IMR-90 (cell line): ENCODE data around the gene ZFP57. TPM values are rescaled to one million over a fixed set of nuclear protein-coding genes. Genes with fewer than 3 reads are reported as not detected.

Experiments
- ATAC-seq: fragments of 200-7000 bp; cut with Tn5 transposase; 2 replicates; pipeline ENCODE4 v1.9.1; 2020; ENCODE audit warnings: low read depth, mild to moderate bottlenecking, moderate library complexity
- BruUV-seq: library from RNA; stranded (reverse); fragments of 400-500 nt; replicated peaks from 2 replicates; lab custom pipeline; 2021; lab: Mats Ljungman, UMichigan
- CTCF ChIA-PET: fragments of 300-600 bp; formaldehyde crosslinking; extraction: SDS; loops from one replicate; lab custom pipeline; 2021; ENCODE audit warnings: antibody characterized with exemption; lab: Yijun Ruan, JAX
- POLR2A ChIA-PET: fragments of 300-600 bp; sonication (Branson Sonifier 250); formaldehyde crosslinking; loops from one replicate; lab custom pipeline; 2022; ENCODE audit warnings: antibody characterized with exemption; ENCODE audit not compliant: unreplicated experiment; lab: Charles Lee
- DNase-seq: peaks from one replicate; pipeline ENCODE4 v3.0.0; 2013
- H2AFZ ChIP-seq: replicated peaks from 2 replicates; pipeline ENCODE3; 2013; ENCODE audit warnings: low read length, mild to moderate bottlenecking; ENCODE audit not compliant: poor library complexity
- H2AK5ac ChIP-seq: 2 replicates; pipeline ENCODE4 v1.6.1; 2013; ENCODE audit warnings: low read depth, low read length, inconsistent platforms
- H2AK9ac ChIP-seq: replicated peaks from 2 replicates; pipeline ENCODE3; 2013; ENCODE audit warnings: mild to moderate bottlenecking, low read depth, low read length, moderate library complexity; ENCODE audit not compliant: poor library complexity
- H2BK120ac ChIP-seq: 2 replicates; pipeline ENCODE4 v1.6.1; 2013; ENCODE audit warnings: low read depth, low read length, inconsistent platforms
- H2BK15ac ChIP-seq: 3 replicates; pipeline ENCODE4 v1.6.1; 2013; ENCODE audit warnings: low read depth, low read length, inconsistent platforms
- H2BK20ac ChIP-seq: 2 replicates; pipeline ENCODE4 v1.6.1; 2013; ENCODE audit warnings: low read depth, mild to moderate bottlenecking, inconsistent platforms, low read length, moderate library complexity
- H2BK5ac ChIP-seq: 2 replicates; pipeline ENCODE4 v1.6.1; 2013; ENCODE audit warnings: mild to moderate bottlenecking, low read depth, low read length, inconsistent platforms; ENCODE audit not compliant: poor library complexity, severe bottlenecking
- H3K14ac ChIP-seq: replicated peaks from 2 replicates; pipeline ENCODE4 v1.6.1; 2013; ENCODE audit warnings: low read depth, low read length, inconsistent platforms
- H3K18ac ChIP-seq: 2 replicates; pipeline ENCODE4 v1.6.1; 2013; ENCODE audit warnings: low read depth, low read length, control low read depth
- H3K23ac ChIP-seq: 2 replicates; pipeline ENCODE4 v1.6.1; 2013; ENCODE audit warnings: low read depth, low read length, inconsistent platforms
- H3K27ac ChIP-seq: 2 replicates; pipeline ENCODE4 v1.5.1; 2013; ENCODE audit warnings: mild to moderate bottlenecking, control low read depth, low read length; ENCODE audit not compliant: insufficient read depth
- H3K27me3 ChIP-seq: 2 replicates; pipeline ENCODE4 v1.6.1; 2013; ENCODE audit warnings: low read length; ENCODE audit not compliant: control insufficient read depth, insufficient read depth
- H3K36me3 ChIP-seq: 2 replicates; pipeline ENCODE4 v1.6.1; 2013; ENCODE audit warnings: low read length, mixed read lengths; ENCODE audit not compliant: control insufficient read depth, insufficient read depth
- H3K4ac ChIP-seq: 2 replicates; pipeline ENCODE4 v1.6.1; 2013; ENCODE audit warnings: low read depth, low read length, inconsistent platforms
- H3K4me1 ChIP-seq: 2 replicates; pipeline ENCODE4 v1.6.1; 2013; ENCODE audit warnings: low read length, mixed read lengths; ENCODE audit not compliant: control insufficient read depth, insufficient read depth
- H3K4me2 ChIP-seq: 2 replicates; pipeline ENCODE4 v1.6.1; 2013; ENCODE audit warnings: low read depth, mild to moderate bottlenecking, control low read depth, low read length, moderate library complexity
- H3K4me3 ChIP-seq: 2 replicates; pipeline ENCODE4 v1.5.1; 2013; ENCODE audit warnings: low read depth, mild to moderate bottlenecking, control low read depth, low read length, moderate library complexity; ENCODE audit not compliant: insufficient read depth
- H3K56ac ChIP-seq: 2 replicates; pipeline ENCODE4 v1.6.1; 2013; ENCODE audit warnings: low read length, inconsistent platforms; ENCODE audit not compliant: insufficient read depth; ENCODE audit errors: extremely low read depth
- H3K79me1 ChIP-seq, 2 experiments: 2 replicates each; pipeline ENCODE4 v1.6.1; 2013; ENCODE audit warnings: low read length in 2 of 2, inconsistent platforms in 1 of 2, low read depth in 1 of 2
- H3K9ac ChIP-seq: 2 replicates; pipeline ENCODE4 v1.6.1; 2013; ENCODE audit warnings: low read depth, low read length, control low read depth
- H3K9me1 ChIP-seq: 2 replicates; pipeline ENCODE4 v1.6.1; 2013; ENCODE audit warnings: low read length, inconsistent platforms; ENCODE audit not compliant: insufficient read depth
- H3K9me3 ChIP-seq: 2 replicates; pipeline ENCODE4 v1.6.1; 2013; ENCODE audit warnings: low read length; ENCODE audit not compliant: control insufficient read depth, insufficient read depth
- H4K20me1 ChIP-seq: 2 replicates; pipeline ENCODE4 v1.6.1; 2013; ENCODE audit warnings: low read length, inconsistent platforms; ENCODE audit not compliant: insufficient read depth
- H4K5ac ChIP-seq: 2 replicates; pipeline ENCODE4 v1.6.1; 2013; ENCODE audit warnings: mild to moderate bottlenecking, low read depth, low read length, control low read depth
- H4K8ac ChIP-seq, 2 experiments: 2 replicates each; pipeline ENCODE4 v1.6.1; 2013; ENCODE audit warnings: low read depth in 2 of 2, low read length in 2 of 2, control low read depth in 1 of 2, inconsistent platforms in 1 of 2
- H4K91ac ChIP-seq: 2 replicates; pipeline ENCODE4 v1.6.1; 2013; ENCODE audit warnings: low read depth, low read length, inconsistent platforms; ENCODE audit not compliant: insufficient read depth
- CEBPB ChIP-seq: IDR thresholded peaks from 2 replicates; pipeline ENCODE4 v1.6.1; 2012; ENCODE audit warnings: low read depth, low read length, improper control_type of control experiment
- ELK1 ChIP-seq: fragments of 150-350 bp; IDR thresholded peaks from 2 replicates; pipeline ENCODE4 v1.6.1; 2016; ENCODE audit warnings: low read depth, mild to moderate bottlenecking, low read length, moderate library complexity, borderline replicate concordance
- FOS ChIP-seq: fragments of 150-350 bp; IDR thresholded peaks from 2 replicates; pipeline ENCODE4 v1.6.1; 2016; ENCODE audit warnings: low read depth, low read length
- MAFK ChIP-seq: IDR thresholded peaks from 2 replicates; pipeline ENCODE4 v1.6.1; 2012; ENCODE audit warnings: low read depth, low read length, improper control_type of control experiment
- MAZ ChIP-seq: IDR thresholded peaks from 2 replicates; pipeline ENCODE4 v1.6.1; 2012; ENCODE audit warnings: low read depth, mild to moderate bottlenecking, low read length, improper control_type of control experiment, moderate library complexity, borderline replicate concordance
- MXI1 ChIP-seq: IDR thresholded peaks from 2 replicates; pipeline ENCODE4 v1.6.1; 2012; ENCODE audit warnings: low read depth, mild to moderate bottlenecking, low read length, moderate library complexity, borderline replicate concordance
- NFE2L2 ChIP-seq: fragments of 150-350 bp; IDR thresholded peaks from 2 replicates; pipeline ENCODE4 v1.6.1; 2016; ENCODE audit warnings: low read depth, mild to moderate bottlenecking, low read length
- RCOR1 ChIP-seq: IDR thresholded peaks from 2 replicates; pipeline ENCODE4 v1.6.1; 2012; ENCODE audit warnings: mild to moderate bottlenecking, low read length, improper control_type of control experiment; ENCODE audit not compliant: insufficient replicate concordance
- RFX5 ChIP-seq: IDR thresholded peaks from 2 replicates; pipeline ENCODE4 v1.8.0; 2012; ENCODE audit warnings: low read depth, mild to moderate bottlenecking, low read length, moderate library complexity
- SMC3 ChIP-seq: fragments of 150-350 bp; IDR thresholded peaks from 2 replicates; pipeline ENCODE4 v1.6.1; 2016; ENCODE audit warnings: low read depth, mild to moderate bottlenecking, antibody characterized with exemption, low read length, moderate library complexity
- USF2 ChIP-seq: fragments of 150-350 bp; IDR thresholded peaks from 2 replicates; pipeline ENCODE4 v1.6.1; 2017; ENCODE audit warnings: mild to moderate bottlenecking, antibody characterized with exemption, low read length, low read depth
- WGBS, 2 experiments: methylation state at CpG; one replicate each; pipeline versions ENCODE4 v1.1.5 to v1.1.7; 2013; ENCODE audit warnings: missing lambda C conversion rate in 2 of 2; ENCODE audit not compliant: insufficient read length in 1 of 2; ENCODE audit errors: extremely low coverage in 2 of 2; 5-methylcytosine and 5-hydroxymethylcytosine counted together
- dilution Hi-C: fragments of 300-500 bp; cut with HindIII; formaldehyde crosslinking; loops from one replicate; pipeline ENCODE4 v1.14.3; 2018; ENCODE audit warnings: low sequenced_read_pairs; ENCODE audit not compliant: unreplicated experiment
- in situ Hi-C: fragments of 300-500 bp; cut with MboI; formaldehyde crosslinking; loops from 3 replicates; pipeline ENCODE4 v1.14.3; 2019; ENCODE audit warnings: low sequenced_read_pairs, inconsistent platforms, mixed read lengths
- intact Hi-C: fragments of 100-400 bp; cut with micrococcal nuclease; formaldehyde crosslinking; loops from 2 replicates; pipeline ENCODE4 v1.10.0; 2022
- polyA plus RNA-seq, 3 experiments: library from polyadenylated mRNA; depleted of rRNA; stranded (reverse); fragments of >200 nt; gene quantifications; 2 replicates each; pipeline ENCODE4 v1.2.3, GENCODE V29; 2012; ENCODE audit warnings: low replicate concordance in 1 of 3
- total RNA-seq: library from RNA; depleted of rRNA; stranded (reverse); fragments of >200 nt; gene quantifications from 2 replicates; pipeline ENCODE4 v1.2.3, GENCODE V29; 2012
- TF ChIP-seq, protein P1 (sequence below): conservative IDR thresholded peaks from 2 replicates; pipeline ENCODE4 v1.5.1; 2012; ENCODE audit warnings: mild to moderate bottlenecking, low read depth, low read length, improper control_type of control experiment

The ZFP57 gene
- total and polyA plus RNA-seq, 2 of the 4 experiments (the other 2 are of a cell fraction): not detected

GRCh38 chr6:29653452-29654038 is 27.4 kb downstream of the ZFP57 start:
- H4K20me1 ChIP-seq: no peaks in the 10 kb centered on the region
- H3K4ac ChIP-seq: no peak overlapping the region
- no peak overlapping the region for H3K14ac ChIP-seq
- H3K79me1 ChIP-seq: no peaks in the 10 kb centered on the region
- no peak overlapping the region for H3K56ac ChIP-seq
- no peak overlapping the region for H2BK15ac ChIP-seq
- no peak overlapping the region for H4K5ac ChIP-seq
- H2BK20ac ChIP-seq: no peak overlapping the region
- H3K4me2 ChIP-seq: no peak overlapping the region
- no peaks in the 10 kb centered on the region for H3K9me1 ChIP-seq
- H2BK5ac ChIP-seq: no peak overlapping the region
- H2AFZ ChIP-seq: no peak overlapping the region
- no TSS peak for BruUV-seq
- no peak overlapping the region for H3K27ac ChIP-seq
- no peak overlapping the region for H3K23ac ChIP-seq
- no CpG with 5 or more reads among the region's 8 CpGs for WGBS, 2 experiments
- no peak overlapping the region for H3K9ac ChIP-seq
- TF ChIP-seq NFE2L2 (no peak), MXI1 (no peak), MAZ (no peak), RFX5 (no peak), CEBPB (no peak), MAFK (no peak), ELK1 (no peak), RCOR1 (no peak), SMC3 (peak; percentile 20; the same call in 1 of the 2 replicates), USF2 (no peak), FOS (no peak)
- TF ChIP-seq, protein P1, sequence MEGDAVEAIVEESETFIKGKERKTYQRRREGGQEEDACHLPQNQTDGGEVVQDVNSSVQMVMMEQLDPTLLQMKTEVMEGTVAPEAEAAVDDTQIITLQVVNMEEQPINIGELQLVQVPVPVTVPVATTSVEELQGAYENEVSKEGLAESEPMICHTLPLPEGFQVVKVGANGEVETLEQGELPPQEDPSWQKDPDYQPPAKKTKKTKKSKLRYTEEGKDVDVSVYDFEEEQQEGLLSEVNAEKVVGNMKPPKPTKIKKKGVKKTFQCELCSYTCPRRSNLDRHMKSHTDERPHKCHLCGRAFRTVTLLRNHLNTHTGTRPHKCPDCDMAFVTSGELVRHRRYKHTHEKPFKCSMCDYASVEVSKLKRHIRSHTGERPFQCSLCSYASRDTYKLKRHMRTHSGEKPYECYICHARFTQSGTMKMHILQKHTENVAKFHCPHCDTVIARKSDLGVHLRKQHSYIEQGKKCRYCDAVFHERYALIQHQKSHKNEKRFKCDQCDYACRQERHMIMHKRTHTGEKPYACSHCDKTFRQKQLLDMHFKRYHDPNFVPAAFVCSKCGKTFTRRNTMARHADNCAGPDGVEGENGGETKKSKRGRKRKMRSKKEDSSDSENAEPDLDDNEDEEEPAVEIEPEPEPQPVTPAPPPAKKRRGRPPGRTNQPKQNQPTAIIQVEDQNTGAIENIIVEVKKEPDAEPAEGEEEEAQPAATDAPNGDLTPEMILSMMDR: peak; percentile 58
- ATAC-seq (no peak), DNase-seq (peak; percentile 80)
- H3K9me3 ChIP-seq: no peaks in the 10 kb centered on the region
- ChIA-PET POLR2A (no interaction called here), CTCF (interaction anchor here (0.6 to 2.2 kb wide), 21 partner anchors 8 to 478 kb away, joined by 3 to 28 read pairs (median 3); partner anchors contain the start of gene GABBR1)
- dilution Hi-C loops (no loop called here), in situ Hi-C loops (no loop called here), intact Hi-C loops (no loop called here)
- H3K4me1 ChIP-seq: no peaks in the 10 kb centered on the region
- no peak overlapping the region for H4K8ac ChIP-seq
- H2BK120ac ChIP-seq: no peak overlapping the region
- peaks cover 16% of the 10 kb centered on the region for H3K27me3 ChIP-seq
- H2AK5ac ChIP-seq: no peak overlapping the region
- H4K91ac ChIP-seq: no peak overlapping the region
- no peak overlapping the region for H2AK9ac ChIP-seq
- no peak overlapping the region for H3K4me3 ChIP-seq
- H3K36me3 ChIP-seq: no peaks in the 10 kb centered on the region
- H3K18ac ChIP-seq: no peak overlapping the region
